Loucy (cell line): Measurements from ENCODE around the gene LTBP1.
A peak's percentile ranks its signal among the peaks of the same experiment; 100 is the strongest.

Experiments used
- H2AFZ ChIP-seq: fragments of 200-600 bp; sonication (generic); 2 replicates; pipeline ENCODE4 v1.6.0; 2016; ENCODE audit warnings: antibody characterized with exemption, mild to moderate bottlenecking, low read length, moderate library complexity
- H3F3A ChIP-seq: fragments of 200-600 bp; 2 replicates; pipeline ENCODE4 v1.6.0; 2016; ENCODE audit warnings: antibody characterized with exemption, low read depth, mild to moderate bottlenecking
- H3K27me3 ChIP-seq: fragments of 200-600 bp; sonication (generic); 2 replicates; pipeline ENCODE4 v1.6.1; 2014; ENCODE audit warnings: low read length, mild to moderate bottlenecking; ENCODE audit not compliant: insufficient read depth, poor library complexity, severe bottlenecking
- H3K36me3 ChIP-seq: fragments of 200-600 bp; sonication (generic); 2 replicates; pipeline ENCODE4 v1.6.1; 2016; ENCODE audit warnings: low read length; ENCODE audit not compliant: insufficient read depth
- H3K4me1 ChIP-seq: fragments of 200-600 bp; sonication (generic); 2 replicates; pipeline ENCODE4 v1.5.1; 2014; ENCODE audit warnings: low read length, mild to moderate bottlenecking; ENCODE audit not compliant: insufficient read depth, poor library complexity, severe bottlenecking
- H3K4me2 ChIP-seq: fragments of 200-600 bp; sonication (generic); 2 replicates; pipeline ENCODE4 v1.6.0; 2014; ENCODE audit warnings: antibody characterized with exemption, low read length, low read depth, mild to moderate bottlenecking; ENCODE audit not compliant: poor library complexity, severe bottlenecking
- H3K4me3 ChIP-seq: fragments of 200-600 bp; sonication (generic); 2 replicates; pipeline ENCODE4 v1.5.1; 2014; ENCODE audit warnings: low read length, mild to moderate bottlenecking, mixed read lengths; ENCODE audit not compliant: poor library complexity, severe bottlenecking
- H3K79me2 ChIP-seq: fragments of 200-600 bp; sonication (generic); 2 replicates; pipeline ENCODE4 v1.6.1; 2014; ENCODE audit warnings: low read length; ENCODE audit not compliant: insufficient read depth
- H3K9ac ChIP-seq: fragments of 200-600 bp; sonication (generic); 2 replicates; pipeline ENCODE4 v1.6.0; 2014; ENCODE audit warnings: mild to moderate bottlenecking, low read depth, low read length, moderate library complexity; ENCODE audit not compliant: poor library complexity, severe bottlenecking
- H3K9me2 ChIP-seq: fragments of 200-600 bp; sonication (generic); replicated peaks from 2 replicates; pipeline ENCODE4 v1.6.1; 2016; ENCODE audit warnings: low read depth, low read length, mixed read lengths
- H3K9me3 ChIP-seq: fragments of 200-600 bp; sonication (generic); 2 replicates; pipeline ENCODE4 v1.6.1; 2014; ENCODE audit warnings: mild to moderate bottlenecking, antibody characterized with exemption, low read length, low read depth; ENCODE audit not compliant: insufficient read depth
- H4K20me1 ChIP-seq: fragments of 200-600 bp; sonication (generic); 2 replicates; pipeline ENCODE4 v1.6.0; 2014; ENCODE audit warnings: antibody characterized with exemption, low read length, mild to moderate bottlenecking; ENCODE audit not compliant: insufficient read depth, poor library complexity, severe bottlenecking
- CTCF ChIP-seq: fragments of 200-600 bp; sonication (generic); conservative IDR thresholded peaks from 2 replicates; pipeline ENCODE4 v1.5.1; 2014; ENCODE audit warnings: mild to moderate bottlenecking, antibody characterized with exemption, low read length
- EZH2phosphoT487 ChIP-seq: fragments of 200-600 bp; IDR thresholded peaks from 2 replicates; pipeline ENCODE4 v1.6.1; 2018; ENCODE audit warnings: antibody characterized with exemption, mild to moderate bottlenecking, moderate library complexity, borderline replicate concordance

Gene LTBP1

GRCh38 chr2:32948266-32948665, 1.5 kb downstream of the LTBP1 start:
- Histone ChIP-seq H3K9me3 (no peaks in the 10 kb centered on the region), H3K27me3 (peaks cover 8% of the 10 kb centered on the region), H3K4me3 (peak overlapping the region; percentile 84), H3K9ac (no peak overlapping the region), H3K9me2 (no peaks in the 10 kb centered on the region), H4K20me1 (no peaks in the 10 kb centered on the region), H2AFZ (peak overlapping the region; percentile 96; the same call in 1 of the 2 replicates), H3K36me3 (no peaks in the 10 kb centered on the region), H3K4me2 (peak overlapping the region; percentile 97), H3K4me1 (peaks cover 18% of the 10 kb centered on the region), H3F3A (no peaks in the 10 kb centered on the region), H3K79me2 (no peaks in the 10 kb centered on the region)
- TF ChIP-seq EZH2phosphoT487 (no peak), CTCF (no peak)

GRCh38 chr2:32949260-32949659, 2.5 kb downstream of the LTBP1 start:
- H3K9ac ChIP-seq: no peak overlapping the region
- TF ChIP-seq EZH2phosphoT487 (no peak), CTCF (no peak)
- H3K4me2 ChIP-seq: no peak overlapping the region

GRCh38 chr2:32951672-32952071, 4.9 kb downstream of the LTBP1 start:
- no peak overlapping the region for H2AFZ ChIP-seq
- no peaks in the 10 kb centered on the region for H3K79me2 ChIP-seq
- no peaks in the 10 kb centered on the region for H3F3A ChIP-seq
- peaks cover 8% of the 10 kb centered on the region for H3K27me3 ChIP-seq
- no peak for TF ChIP-seq CTCF
- TF ChIP-seq EZH2phosphoT487: no peak
- H3K9me3 ChIP-seq: no peaks in the 10 kb centered on the region
- no peaks in the 10 kb centered on the region for H4K20me1 ChIP-seq
- H3K9me2 ChIP-seq: no peaks in the 10 kb centered on the region
- peaks cover 18% of the 10 kb centered on the region for H3K4me1 ChIP-seq
- no peaks in the 10 kb centered on the region for H3K36me3 ChIP-seq
- H3K4me3 ChIP-seq: no peak overlapping the region
- no peak overlapping the region for H3K9ac ChIP-seq
- H3K4me2 ChIP-seq: no peak overlapping the region

More at GRCh38 chr2:32949260-32949659, 2.5 kb downstream of the LTBP1 start:
- no peaks in the 10 kb centered on the region for H3K9me3 ChIP-seq
- H3K36me3 ChIP-seq: no peaks in the 10 kb centered on the region
- H3K4me1 ChIP-seq: peaks cover 18% of the 10 kb centered on the region
- no peaks in the 10 kb centered on the region for H3K79me2 ChIP-seq
- no peaks in the 10 kb centered on the region for H3K9me2 ChIP-seq
- H3K27me3 ChIP-seq: peaks cover 8% of the 10 kb centered on the region
- no peak overlapping the region for H2AFZ ChIP-seq
- H3F3A ChIP-seq: no peaks in the 10 kb centered on the region
- H3K4me3 ChIP-seq: no peak overlapping the region
- H4K20me1 ChIP-seq: no peaks in the 10 kb centered on the region
